ENCODE results near the gene CDK6. TPM values are rescaled to one million over a fixed set of nuclear protein-coding genes. Genes with fewer than 3 reads are reported as not detected.

CDK6 gene
- total and polyA plus RNA-seq, 9 of the 15 experiments (the other 6 are each of a cell fraction or from before 2014, with no cell fraction given), result 7.6 to 109 (median 44.4) TPM

- POLR2A ChIA-PET, result no interaction called here
- no peak for DNase-seq (ENCODE audit: extremely low read depth in 1 of 4, low spot score in 3 of 4)
- intact Hi-C loops (cut with micrococcal nuclease), result no loop called here
- TF ChIP-seq CEBPG (CRISPR knock-in tag; IDR thresholded peaks at IDR 0.05), result no peak
- peak; percentile 24 to 62; a peak in 2 of 4 replicates for TF ChIP-seq CEBPG (tag; conservative IDR thresholded peaks at IDR 0.05 in 1 of 2, IDR thresholded peaks at IDR 0.05 in 1 of 2)
- 0 out of 2 replicates have a peak, but pooled peaks have one; percentile 10 for TF ChIP-seq CEBPB (tag; IDR thresholded peaks at IDR 0.05)
- no peak for TF ChIP-seq BDP1 (IDR thresholded peaks at IDR 0.05; ENCODE audit: insufficient read depth, insufficient read length)
- no peak for TF ChIP-seq ERF (CRISPR knock-in tag; IDR thresholded peaks at IDR 0.05)
- TF ChIP-seq ZNF143 (CRISPR knock-in tag; IDR thresholded peaks at IDR 0.05), result no peak
- TF ChIP-seq RREB1 (CRISPR knock-in tag; IDR thresholded peaks at IDR 0.05), result no peak
- TF ChIP-seq CXXC5 (CRISPR knock-in tag; IDR thresholded peaks at IDR 0.05), result no peak
- TF ChIP-seq ZNF592 (IDR thresholded peaks at IDR 0.05), result no peak
Observed at GRCh38 chr7:92768501-92769393, 67.6 kb downstream of the CDK6 start.

More at GRCh38 chr7:92768501-92769393, 67.6 kb downstream of the CDK6 start:
- Histone ChIP-seq H3K27ac (ENCODE audit: extremely low read depth, low read depth, low read length) (no peak overlapping the region), H3K4me2 (ENCODE audit: insufficient read depth, low read length) (no peak overlapping the region), H3K9ac (ENCODE audit: insufficient read depth in 1 of 2, low read depth in 2 of 2, low read length in 2 of 2) (no peak overlapping the region), H3K36me3 (ENCODE audit: control insufficient read depth, insufficient read depth, low read length) (peaks cover 34% of the 10 kb centered on the region; the same call in 2 of the 3 replicates), H3K27me3 (ENCODE audit: control insufficient read depth in 2 of 2, insufficient read depth in 2 of 2, low read length in 2 of 2) (no peaks in the 10 kb centered on the region), H3K9me1 (ENCODE audit: control insufficient read depth, insufficient read depth, low read length) (no peaks in the 10 kb centered on the region), H3K4me3 (no peak overlapping the region), H3K4me1 (replicated peaks in 1 of 2; ENCODE audit: control insufficient read depth in 2 of 2, insufficient read depth in 2 of 2, low read length in 2 of 2) (peaks cover 4 to 9% of the 10 kb centered on the region in 2 experiments; a peak in 3 of 5 replicates), H2AFZ (ENCODE audit: low read depth, low read length) (no peak overlapping the region), H3K9me3 (replicated peaks; ENCODE audit: control insufficient read depth, insufficient read depth, low read depth, low read length) (no peaks in the 10 kb centered on the region), H4K20me1 (replicated peaks; ENCODE audit: control insufficient read depth, insufficient read depth, low read length) (0 out of 2 replicates have a peak, but pooled peaks cover 4% of the 10 kb centered on the region), H3K79me2 (ENCODE audit: control insufficient read depth, insufficient read depth, low read length) (peaks cover 36% of the 10 kb centered on the region)
- ATAC-seq (no peak), FAIRE-seq (no peak)
- in situ Hi-C loops (cut with MboI), result no loop called here
- CTCF ChIA-PET (ENCODE audit: low intra/inter-chr PET ratio), result no interaction called here
- BruUV-seq (replicated peaks), result no TSS peak
- 79% methylated on average over 5 of the region's 5 CpGs for WGBS (ENCODE audit: insufficient coverage, low coverage, missing lambda C conversion rate)

All from K562 (cell line).